ENCODE data around the gene PIK3C2G. TPM values are rescaled to one million over a fixed set of nuclear protein-coding genes. Genes with fewer than 3 reads are reported as not detected.

Gene PIK3C2G
- total and polyA plus RNA-seq, 2 of the 4 experiments (the other 2 are of a cell fraction): not detected

- Histone ChIP-seq H2AK5ac (ENCODE audit: low read depth, low read length) (no peak overlapping the region), H2BK15ac (ENCODE audit: low read depth, low read length) (no peak overlapping the region), H4K20me1 (ENCODE audit: insufficient read depth, low read length) (no peaks in the 10 kb centered on the region), H3K27ac (ENCODE audit: insufficient read depth, low read length) (no peak overlapping the region), H2BK20ac (ENCODE audit: low read depth, low read length) (no peak overlapping the region), H4K91ac (ENCODE audit: insufficient read depth, low read depth, low read length) (no peak overlapping the region), H3K9me1 (ENCODE audit: insufficient read depth, low read length) (no peaks in the 10 kb centered on the region), H4K8ac (ENCODE audit: low read depth in 2 of 2, low read length in 2 of 2) (no peak overlapping the region), H2AK9ac (replicated peaks; ENCODE audit: low read depth, low read length, poor library complexity) (no peak overlapping the region), H3K4ac (ENCODE audit: low read depth, low read length) (no peak overlapping the region), H2AFZ (replicated peaks; ENCODE audit: low read length, poor library complexity) (no peak overlapping the region), H3K23ac (ENCODE audit: low read depth, low read length) (no peak overlapping the region), H3K14ac (replicated peaks; ENCODE audit: low read depth, low read length) (no peak overlapping the region), H2BK5ac (ENCODE audit: low read depth, low read length, poor library complexity, severe bottlenecking) (no peak overlapping the region), H3K79me1 (ENCODE audit: low read depth in 1 of 2, low read length in 2 of 2) (no peaks in the 10 kb centered on the region), H3K4me1 (ENCODE audit: control insufficient read depth, insufficient read depth, low read length) (no peaks in the 10 kb centered on the region; the same call in 1 of the 2 replicates), H3K9ac (ENCODE audit: low read depth, low read length) (no peak overlapping the region), H3K56ac (ENCODE audit: extremely low read depth, insufficient read depth, low read length) (no peak overlapping the region), H3K36me3 (ENCODE audit: control insufficient read depth, insufficient read depth, low read length) (no peaks in the 10 kb centered on the region), H3K4me2 (ENCODE audit: low read depth, low read length) (no peak overlapping the region), H3K9me3 (ENCODE audit: control insufficient read depth, insufficient read depth, low read length) (no peaks in the 10 kb centered on the region), H4K5ac (ENCODE audit: low read depth, low read length) (no peak overlapping the region), H3K27me3 (ENCODE audit: control insufficient read depth, insufficient read depth, low read length) (no peaks in the 10 kb centered on the region), H3K18ac (ENCODE audit: low read depth, low read length) (no peak overlapping the region), H2BK120ac (ENCODE audit: low read depth, low read length) (no peak overlapping the region), H3K4me3 (ENCODE audit: insufficient read depth, low read depth, low read length) (no peak overlapping the region)
- DNase-seq: no peak
- in situ Hi-C loops (cut with MboI; ENCODE audit: low sequenced_read_pairs): no loop called here
- CTCF ChIA-PET: interaction anchor here (0.6 kb wide), 1 partner anchor 20 kb away, joined by 3 read pairs; no protein-coding TSS in a partner anchor
- dilution Hi-C loops (cut with HindIII; ENCODE audit: low sequenced_read_pairs, unreplicated experiment): no loop called here
- no peak for ATAC-seq (ENCODE audit: low read depth)
- no CpG with 5 or more reads among the region's 4 CpGs for WGBS, 2 experiments (ENCODE audit: extremely low coverage in 2 of 2, insufficient read length in 1 of 2)
- TF ChIP-seq, protein P1, sequence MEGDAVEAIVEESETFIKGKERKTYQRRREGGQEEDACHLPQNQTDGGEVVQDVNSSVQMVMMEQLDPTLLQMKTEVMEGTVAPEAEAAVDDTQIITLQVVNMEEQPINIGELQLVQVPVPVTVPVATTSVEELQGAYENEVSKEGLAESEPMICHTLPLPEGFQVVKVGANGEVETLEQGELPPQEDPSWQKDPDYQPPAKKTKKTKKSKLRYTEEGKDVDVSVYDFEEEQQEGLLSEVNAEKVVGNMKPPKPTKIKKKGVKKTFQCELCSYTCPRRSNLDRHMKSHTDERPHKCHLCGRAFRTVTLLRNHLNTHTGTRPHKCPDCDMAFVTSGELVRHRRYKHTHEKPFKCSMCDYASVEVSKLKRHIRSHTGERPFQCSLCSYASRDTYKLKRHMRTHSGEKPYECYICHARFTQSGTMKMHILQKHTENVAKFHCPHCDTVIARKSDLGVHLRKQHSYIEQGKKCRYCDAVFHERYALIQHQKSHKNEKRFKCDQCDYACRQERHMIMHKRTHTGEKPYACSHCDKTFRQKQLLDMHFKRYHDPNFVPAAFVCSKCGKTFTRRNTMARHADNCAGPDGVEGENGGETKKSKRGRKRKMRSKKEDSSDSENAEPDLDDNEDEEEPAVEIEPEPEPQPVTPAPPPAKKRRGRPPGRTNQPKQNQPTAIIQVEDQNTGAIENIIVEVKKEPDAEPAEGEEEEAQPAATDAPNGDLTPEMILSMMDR (conservative IDR thresholded peaks at IDR 0.05; ENCODE audit: low read depth, low read length): no peak
- TF ChIP-seq RCOR1 (IDR thresholded peaks at IDR 0.05; ENCODE audit: insufficient replicate concordance, low read length): no peak
- TF ChIP-seq RAD21 (IDR thresholded peaks at IDR 0.05; ENCODE audit: low read length): no peak
- no peak for TF ChIP-seq CEBPB (IDR thresholded peaks at IDR 0.05; ENCODE audit: low read depth, low read length)
- no peak for TF ChIP-seq NFE2L2 (IDR thresholded peaks at IDR 0.05; ENCODE audit: low read depth, low read length)
- no peak for TF ChIP-seq MAZ (IDR thresholded peaks at IDR 0.05; ENCODE audit: borderline replicate concordance, low read depth, low read length)
- TF ChIP-seq MAFK (IDR thresholded peaks at IDR 0.05; ENCODE audit: low read depth, low read length): no peak
- no peak for TF ChIP-seq BHLHE40 (IDR thresholded peaks at IDR 0.05; ENCODE audit: low read depth, low read length)
- TF ChIP-seq FOS (IDR thresholded peaks at IDR 0.05; ENCODE audit: low read depth, low read length): no peak
- no peak for TF ChIP-seq RFX5 (IDR thresholded peaks at IDR 0.05; ENCODE audit: low read depth, low read length)
- TF ChIP-seq USF2 (IDR thresholded peaks at IDR 0.05; ENCODE audit: low read depth, low read length): no peak
- no peak for TF ChIP-seq POLR2A (IDR thresholded peaks at IDR 0.05; ENCODE audit: low read depth, low read length)
- no peak for TF ChIP-seq SMC3 (IDR thresholded peaks at IDR 0.05; ENCODE audit: low read depth, low read length)
- TF ChIP-seq CHD1 (IDR thresholded peaks at IDR 0.05; ENCODE audit: low read depth, low read length): no peak
- TF ChIP-seq MXI1 (IDR thresholded peaks at IDR 0.05; ENCODE audit: borderline replicate concordance, low read depth, low read length): no peak
- TF ChIP-seq ELK1 (IDR thresholded peaks at IDR 0.05; ENCODE audit: borderline replicate concordance, low read depth, low read length): no peak
- intact Hi-C loops (cut with micrococcal nuclease): no loop called here
- POLR2A ChIA-PET (ENCODE audit: unreplicated experiment): no interaction called here
- no TSS peak for BruUV-seq (replicated peaks)
These were observed 22.5 kb downstream of the PIK3C2G start for GRCh38 chr12:18283831-18284230.

Data from IMR-90 (cell line).